Forelimb muscle (tissue), 1 donor: ENCODE measurements around the gene TFCP2L1. TPM values are rescaled to one million over a fixed set of nuclear protein-coding genes. Genes with fewer than 3 reads are reported as not detected.

Experiments used
- DNase-seq: peaks from one replicate; pipeline ENCODE4 v3.0.0-alpha.2; 2013; ENCODE audit warnings: low read depth
- polyA plus RNA-seq: library from polyadenylated mRNA; unstranded; fragments of 120-200 nt; gene quantifications from one replicate; pipeline ENCODE4 v1.2.1, GENCODE V29; 2013; ENCODE audit not compliant: insufficient read length

TFCP2L1 gene
- polyA plus RNA-seq, 1 donor, result 0.09 TPM

DNA sequence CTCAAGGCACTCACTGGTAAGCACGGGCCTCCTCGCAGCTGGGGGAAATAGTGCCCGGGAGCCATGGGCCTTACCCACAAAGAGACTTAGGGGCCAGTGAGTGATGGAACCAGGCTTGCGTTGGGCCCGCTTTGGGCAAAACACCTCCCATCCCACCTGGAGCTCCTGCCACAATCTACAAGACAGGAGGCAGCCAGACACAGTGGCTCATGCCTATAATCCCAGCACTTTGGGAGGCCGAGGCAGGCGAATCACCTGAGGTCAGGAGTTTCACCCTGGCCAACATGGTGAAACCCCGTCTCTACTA, 88.2 kb downstream of the TFCP2L1 start:
- DNase-seq, result no peak

DNA sequence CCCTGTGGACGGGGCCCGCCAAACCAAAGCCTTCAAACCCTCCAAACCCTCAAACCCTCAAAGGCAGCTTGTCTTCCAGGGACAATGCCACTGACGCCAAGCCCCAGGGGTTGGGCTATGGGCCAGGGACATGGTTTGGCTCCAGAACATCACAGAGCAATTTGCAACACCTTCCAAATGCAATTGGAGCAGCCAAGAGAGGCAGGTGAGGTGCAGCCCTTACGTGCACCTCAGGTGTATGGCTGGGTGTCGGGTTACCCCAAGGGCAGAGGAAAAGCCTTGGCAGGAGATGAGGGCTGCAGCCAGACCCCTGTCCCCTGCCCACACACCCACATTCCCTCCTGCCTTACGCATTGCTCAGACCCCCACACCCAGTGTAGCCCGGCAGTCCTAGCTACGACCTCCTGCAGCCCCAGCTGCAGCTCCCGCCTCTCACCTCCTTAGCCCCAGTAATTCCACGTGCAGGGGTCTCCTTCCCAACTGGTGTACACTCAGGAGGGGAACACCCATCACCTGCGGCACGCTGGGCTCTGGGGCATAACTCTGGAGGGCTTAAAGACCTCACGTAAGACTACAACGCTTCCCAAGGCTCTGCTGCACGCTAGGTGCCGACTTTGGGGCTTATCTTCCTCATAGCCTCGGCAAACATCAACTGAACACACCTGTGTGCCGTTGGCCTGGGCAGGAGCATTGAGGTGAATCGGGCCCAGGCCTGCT, 88.7 kb downstream of the TFCP2L1 start:
- DNase-seq, result no peak

DNA sequence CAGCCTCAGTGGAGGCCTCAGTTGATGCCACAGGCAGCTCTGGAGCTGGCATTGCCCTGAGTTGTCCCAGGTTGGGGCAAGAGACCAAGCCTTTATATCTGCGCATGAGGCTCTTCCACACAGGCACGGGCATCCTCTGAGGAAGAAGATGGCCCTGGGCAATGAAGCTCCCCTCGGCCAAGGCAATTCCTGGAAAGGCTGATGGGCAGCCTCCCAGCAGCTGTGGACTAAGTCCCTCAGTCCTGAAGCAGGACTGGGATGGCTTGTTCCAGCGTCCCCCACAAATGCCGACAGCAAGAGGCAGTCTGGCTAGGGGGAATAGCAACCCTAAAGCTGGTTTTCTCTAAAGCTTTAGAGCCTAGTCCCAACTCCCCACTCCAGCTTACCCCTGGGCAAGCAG, 90.0 kb downstream of the TFCP2L1 start:
- no peak for DNase-seq

DNA sequence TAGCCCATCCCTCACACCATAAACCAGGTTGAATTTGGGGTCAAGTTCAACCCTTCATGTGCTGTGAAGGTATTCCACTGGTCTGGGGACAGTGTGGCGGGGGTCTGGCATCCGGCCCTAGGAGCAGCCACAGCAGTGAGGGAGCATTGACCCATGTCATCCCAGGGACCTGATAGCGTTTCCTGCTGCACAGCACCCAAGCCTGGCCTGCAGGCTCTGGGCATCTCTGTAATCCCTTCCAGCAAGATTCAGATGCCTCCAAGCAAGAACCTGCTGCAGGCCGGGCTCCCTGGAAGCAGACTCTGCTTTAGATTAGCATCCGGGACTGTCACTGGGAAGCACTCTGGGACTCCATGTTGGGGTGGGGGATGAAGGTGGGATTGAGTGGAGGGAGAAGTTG, 90.4 kb downstream of the TFCP2L1 start:
- DNase-seq, result no peak

DNA sequence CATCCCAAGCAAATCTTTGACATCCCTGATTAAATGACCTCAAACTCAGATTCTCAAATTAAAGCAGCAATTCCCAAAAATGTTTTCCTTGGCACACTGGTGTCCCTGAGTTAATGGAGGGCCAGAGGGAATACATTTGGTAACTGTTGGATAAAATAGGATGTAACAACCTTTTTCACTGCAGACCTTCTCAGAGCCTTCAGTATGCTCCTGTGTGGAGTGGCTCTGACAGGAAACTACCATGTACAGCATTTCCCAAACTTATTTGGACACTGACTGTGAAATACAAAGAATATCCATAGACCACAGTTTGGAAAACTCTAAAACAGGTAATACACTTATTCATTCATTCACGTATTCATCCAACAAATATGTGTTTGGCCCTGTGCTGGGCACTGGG, 91.8 kb downstream of the TFCP2L1 start:
- DNase-seq, result no peak

DNA sequence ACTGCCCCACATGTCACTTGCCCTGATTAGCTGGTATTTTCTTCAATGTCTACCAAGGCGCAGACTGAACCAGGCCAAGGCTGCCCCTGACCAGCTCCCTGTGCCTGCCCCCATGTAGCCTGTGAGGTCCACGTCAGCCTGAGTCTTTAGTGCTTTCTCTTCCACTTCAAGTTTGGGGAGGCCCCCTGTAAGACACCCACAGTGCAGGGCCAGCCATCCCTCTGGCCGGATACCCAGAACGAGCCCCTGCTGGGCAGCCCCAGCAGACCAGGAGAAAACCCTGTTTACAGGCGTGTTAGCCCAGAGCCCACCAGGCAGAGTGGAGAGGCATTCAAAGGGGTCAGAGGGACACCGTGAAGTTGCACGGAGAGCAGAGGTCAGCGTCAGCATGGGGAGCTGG, 92.4 kb downstream of the TFCP2L1 start:
- DNase-seq, result no peak

DNA sequence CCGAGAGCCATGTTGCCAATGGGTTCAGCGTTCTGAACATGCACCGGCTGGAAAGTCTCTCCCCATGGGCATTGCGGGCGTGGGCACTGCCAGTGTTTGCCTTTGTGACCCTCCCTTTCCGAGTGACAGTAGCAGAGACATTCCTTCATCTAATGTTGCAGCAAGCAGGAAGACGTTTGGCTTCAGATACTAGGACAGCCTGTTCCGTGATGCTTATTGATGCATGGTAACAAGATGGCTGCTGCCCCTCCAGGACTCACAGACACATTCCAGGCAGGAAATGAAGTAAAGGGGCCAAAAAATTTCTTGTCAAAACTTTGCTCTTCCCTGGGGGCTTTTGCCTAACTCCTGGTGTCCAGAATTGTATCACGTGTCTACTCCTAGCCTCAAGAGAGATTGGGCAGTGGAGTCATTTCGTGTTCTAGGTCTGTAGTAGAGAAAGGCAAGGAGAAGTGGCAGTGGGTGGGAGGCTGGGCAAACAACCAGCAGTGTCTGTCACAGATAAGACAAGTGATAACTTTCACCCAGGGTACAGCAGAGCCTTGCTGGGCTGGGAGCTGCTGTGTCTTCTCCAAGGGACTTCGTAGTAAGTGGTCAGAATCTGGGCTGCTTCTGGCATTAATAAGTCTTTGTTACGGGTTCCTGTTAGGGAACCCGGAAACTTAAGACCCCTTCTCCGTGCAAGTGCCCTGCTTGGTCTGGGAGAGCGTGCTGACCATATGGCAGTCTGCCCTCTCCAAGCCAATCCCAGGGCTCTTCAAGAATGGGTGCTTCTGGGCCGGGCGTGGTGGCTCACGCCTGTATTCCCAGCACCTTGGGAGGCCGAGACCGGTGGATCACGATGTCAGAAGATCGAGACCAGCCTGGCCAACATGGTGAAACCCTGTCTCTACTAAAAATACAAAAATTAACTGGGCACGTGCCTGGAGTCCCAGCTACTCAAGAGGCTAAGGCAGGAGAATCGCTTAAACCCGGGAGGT, 93.5 kb downstream of the TFCP2L1 start:
- no peak for DNase-seq

DNA sequence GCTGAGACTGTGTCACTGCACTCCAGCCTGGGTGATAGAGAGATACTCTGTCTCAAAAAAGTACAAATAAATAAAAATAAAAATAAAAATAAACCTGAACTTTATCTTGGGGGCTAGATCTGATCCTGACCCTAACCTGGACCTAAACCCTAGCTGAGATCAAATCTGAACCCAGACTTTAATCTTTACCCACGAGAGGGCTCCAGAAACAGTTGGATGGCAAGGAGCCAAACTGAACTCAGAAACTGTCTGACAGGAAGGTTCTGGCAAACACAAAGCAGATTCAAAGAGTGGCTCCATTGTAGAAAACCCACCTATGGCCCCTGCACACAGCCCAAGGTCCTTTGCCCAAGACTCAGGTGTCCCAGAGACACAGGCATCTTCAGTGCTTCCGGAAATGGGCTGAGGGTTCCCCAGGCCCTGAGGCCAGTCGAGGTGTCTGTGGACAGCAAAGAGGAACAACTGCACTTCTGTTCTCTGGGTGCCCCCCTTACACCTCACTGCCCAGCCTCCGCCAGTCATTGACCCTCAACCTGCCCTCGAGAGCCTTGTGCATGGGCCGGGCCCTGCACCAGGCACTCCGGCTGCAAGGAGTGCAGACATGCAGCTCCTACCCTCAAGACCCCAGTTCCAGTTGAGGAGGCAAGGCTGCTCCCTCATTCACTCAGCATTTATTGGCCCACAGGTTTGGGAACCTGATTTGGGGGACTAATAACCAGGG, 95.2 kb downstream of the TFCP2L1 start:
- DNase-seq, result no peak

DNA sequence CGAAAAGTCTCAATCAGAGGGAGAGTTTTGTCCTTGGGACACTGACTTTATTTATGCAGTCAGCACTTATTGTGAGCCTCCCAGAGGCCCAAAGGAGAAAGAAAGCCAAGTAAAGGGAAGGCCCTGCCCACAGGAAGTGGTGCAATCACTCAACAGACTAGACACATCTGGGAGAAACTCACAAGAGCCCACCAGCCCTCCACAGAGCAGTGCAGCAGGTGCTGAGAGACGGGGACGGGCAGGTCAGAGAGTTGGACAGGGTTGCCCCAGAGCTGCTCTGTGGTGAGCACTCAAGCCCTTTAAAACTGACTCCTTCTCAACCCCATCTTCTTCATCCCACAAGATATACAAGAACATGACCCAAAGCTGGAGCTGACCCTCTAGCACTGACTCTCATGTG, 96.0 kb downstream of the TFCP2L1 start:
- no peak for DNase-seq

DNA sequence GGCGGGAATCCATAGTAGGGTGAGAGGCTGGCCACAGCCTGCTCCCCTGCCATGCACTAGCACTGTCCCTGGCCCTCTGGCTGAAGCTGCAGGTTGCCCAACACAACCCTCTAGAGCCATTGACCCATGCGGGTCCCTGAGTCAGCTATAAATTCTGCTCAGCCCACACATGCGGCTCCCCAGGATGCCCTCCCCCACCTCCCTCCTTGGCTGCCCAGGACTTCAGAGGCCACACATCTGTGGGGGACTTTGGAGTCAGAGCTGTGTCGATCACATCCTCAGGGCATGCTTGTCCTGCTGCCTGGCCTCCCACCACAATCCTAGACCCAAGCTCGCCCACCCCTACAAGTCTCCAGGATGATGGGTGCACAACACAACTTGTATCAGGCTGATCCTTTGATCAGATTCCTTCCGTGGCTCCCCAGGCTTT, 97.0 kb downstream of the TFCP2L1 start:
- DNase-seq, result no peak

DNA sequence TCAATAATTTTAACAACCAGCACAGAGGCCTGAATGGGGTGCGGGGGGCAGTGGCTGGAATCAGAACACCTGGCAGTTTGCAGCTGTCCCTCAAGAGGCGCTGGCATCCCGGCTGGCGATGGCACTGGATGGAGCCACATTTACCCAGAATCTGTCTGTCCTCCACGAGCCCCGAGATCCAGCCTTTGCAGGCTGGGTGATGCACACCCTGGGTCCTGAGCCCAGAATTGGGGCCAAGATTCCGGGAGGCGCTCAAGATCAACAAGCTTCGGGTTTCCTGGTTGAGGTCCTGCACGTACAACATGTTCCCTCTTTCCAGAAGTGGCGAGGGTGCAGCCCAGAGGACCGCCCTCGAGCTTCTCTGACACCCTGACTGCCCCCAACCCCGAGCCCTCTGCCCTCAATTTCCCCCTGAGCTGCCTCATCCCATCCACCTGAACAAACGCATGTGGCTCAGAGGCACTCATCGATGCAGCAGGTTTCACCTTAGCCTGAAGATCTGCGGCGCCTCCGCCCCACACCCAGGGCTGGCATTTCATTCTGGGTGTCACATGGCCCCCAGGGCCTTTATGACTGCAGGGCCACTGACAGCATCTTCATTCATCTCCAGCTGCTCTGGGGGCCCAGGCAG, 97.5 kb downstream of the TFCP2L1 start:
- DNase-seq, result no peak

DNA sequence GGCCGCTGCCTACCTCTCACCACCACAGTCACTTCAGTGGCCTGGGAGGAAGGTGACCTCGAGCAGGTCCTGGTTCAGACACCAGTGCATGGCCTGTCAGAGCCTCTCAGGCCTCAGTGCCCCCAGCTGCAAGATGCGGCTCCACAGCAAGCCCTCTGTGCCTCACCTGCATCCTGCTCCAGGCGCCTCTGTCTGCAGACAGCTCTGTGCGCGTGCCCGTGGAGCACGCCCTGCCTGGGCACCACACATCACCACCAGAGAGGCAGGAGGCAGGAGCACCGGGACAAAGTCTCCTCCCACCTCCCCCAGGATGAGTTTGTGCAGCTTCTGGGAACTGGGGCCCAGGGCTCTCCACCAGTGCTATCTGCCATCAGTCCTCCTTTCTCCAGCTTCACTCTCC, 98.7 kb downstream of the TFCP2L1 start:
- DNase-seq, result no peak

DNA sequence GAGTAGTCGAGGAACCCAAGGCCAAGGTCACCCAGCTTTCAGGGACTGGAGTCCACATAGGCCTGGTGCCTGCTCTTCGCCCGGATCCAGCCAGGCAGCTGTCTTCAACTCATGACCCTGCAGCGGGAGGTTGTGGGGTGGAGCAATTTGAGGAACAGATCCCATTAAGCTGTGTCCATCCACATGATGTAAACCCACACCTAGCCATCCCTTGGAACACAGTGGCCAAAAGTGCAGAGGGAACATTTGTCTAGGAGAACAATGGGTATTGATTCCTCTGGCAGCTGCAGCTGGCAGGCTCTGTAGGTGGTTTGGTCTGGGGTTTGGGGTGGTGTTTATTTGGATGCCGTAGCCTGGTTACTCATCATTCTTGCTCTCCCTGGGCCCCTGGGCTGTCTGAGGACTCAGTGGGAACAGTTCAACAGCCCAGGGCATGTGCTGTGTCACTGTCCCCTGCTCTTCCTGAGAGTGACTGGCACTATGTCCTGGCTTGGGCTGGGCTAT, 99.4 kb downstream of the TFCP2L1 start:
- no peak for DNase-seq

DNA sequence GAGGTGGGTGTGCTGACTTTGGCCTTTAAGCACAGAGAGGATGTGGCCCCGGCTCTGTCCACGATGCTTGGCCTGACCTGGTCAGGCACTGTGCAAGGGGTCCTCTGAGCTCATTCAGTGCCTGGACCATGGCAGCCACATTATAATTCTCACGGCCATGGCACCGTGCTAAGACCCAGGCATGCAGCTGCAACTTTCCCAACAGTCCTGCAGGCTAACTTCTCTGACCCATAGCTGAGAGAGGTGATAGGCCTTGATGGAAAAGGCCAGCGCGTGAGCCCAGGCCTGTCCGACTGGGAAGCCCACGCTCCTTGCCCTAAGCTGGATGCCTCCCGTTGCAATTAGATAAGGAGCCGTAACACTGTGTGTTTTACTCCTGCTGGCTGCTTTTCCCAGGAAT, 99.9 kb downstream of the TFCP2L1 start:
- DNase-seq, result no peak

DNA sequence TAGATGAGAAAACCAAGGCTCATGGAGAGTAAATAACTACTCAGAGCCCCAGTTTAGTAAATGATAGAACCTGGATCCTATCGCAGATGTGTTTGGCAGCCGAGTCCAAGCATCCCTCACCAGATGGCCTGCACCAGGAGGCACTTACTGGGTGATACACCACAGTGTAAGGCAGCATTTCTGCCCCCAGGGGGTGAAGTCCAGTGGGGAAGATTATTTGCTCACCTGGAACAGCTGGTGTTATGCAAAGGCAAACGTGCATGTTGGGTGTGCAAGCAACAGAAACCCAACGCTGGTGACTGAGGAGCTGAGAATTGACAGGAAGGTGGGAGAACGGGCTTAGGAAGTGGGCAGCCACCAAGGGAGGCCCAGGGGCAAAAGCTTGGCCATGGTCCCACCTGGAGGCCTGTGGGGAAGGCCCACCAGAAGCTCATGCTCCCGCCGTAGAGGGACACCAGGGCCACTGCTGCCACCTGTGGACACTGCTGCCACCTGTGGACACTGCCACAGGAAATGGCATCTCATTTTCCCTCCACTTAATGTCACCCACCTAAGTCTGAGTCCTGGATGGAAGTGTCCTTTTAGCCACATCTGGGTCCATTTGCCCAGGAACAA, 100.6 kb downstream of the TFCP2L1 start:
- DNase-seq, result no peak

DNA sequence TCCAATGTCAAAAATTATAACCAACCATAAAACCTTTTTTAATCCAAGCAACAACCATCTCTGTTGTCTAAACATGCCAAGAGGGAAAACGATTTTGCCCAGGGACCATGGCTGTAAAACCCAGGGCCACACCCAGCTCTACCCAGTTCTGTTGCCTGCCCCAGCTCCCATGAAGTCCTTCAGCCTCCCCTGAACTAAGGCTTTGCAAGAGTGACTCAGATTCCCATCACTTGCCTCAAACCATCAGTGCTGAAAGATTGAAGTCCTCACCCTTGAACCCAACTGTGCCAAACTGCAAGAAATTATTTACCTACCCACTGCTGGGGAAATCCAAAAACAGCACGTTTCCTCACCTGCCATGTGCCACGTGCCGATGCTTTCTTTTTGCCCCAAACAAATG, 102.5 kb downstream of the TFCP2L1 start:
- DNase-seq, result no peak

DNA sequence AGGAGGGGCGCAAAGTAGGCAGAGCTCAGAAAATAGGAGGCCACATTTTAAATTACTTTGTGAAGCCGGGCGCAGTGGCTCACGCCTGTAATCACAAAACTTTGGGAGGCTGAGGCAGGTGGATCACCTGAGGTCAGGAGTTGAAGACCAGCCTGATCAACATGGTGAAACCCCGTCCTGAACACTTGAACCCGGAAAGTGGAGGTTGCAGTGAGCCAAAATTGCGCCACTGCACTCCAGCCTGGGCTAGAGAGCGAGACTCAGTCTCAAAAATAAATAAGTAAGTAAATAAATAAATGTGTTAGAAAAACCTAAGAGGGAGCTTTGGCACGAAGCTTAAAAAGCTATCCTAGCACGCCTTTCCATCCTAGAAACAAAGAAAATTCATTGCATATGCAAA, 105.5 kb downstream of the TFCP2L1 start:
- DNase-seq, result no peak

DNA sequence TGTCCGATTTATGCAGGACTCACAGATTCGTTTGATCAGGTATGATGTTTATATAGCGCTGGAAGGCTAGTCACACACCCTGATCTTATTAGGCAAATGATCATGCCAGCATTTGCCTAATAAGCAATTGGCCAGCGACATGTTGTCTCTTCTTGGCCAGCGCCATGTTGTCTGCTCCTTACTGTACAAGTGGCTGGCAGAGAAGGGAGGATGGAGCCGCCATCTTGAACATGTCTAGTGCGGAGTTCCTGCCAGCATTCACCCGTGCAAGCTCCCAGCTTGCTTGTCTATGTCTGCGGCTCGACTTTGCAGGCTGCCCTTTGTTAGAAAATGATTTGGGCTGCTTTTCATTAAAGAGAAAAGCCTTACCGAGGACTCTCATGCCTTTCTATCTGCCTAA, 106.3 kb downstream of the TFCP2L1 start:
- no peak for DNase-seq

DNA sequence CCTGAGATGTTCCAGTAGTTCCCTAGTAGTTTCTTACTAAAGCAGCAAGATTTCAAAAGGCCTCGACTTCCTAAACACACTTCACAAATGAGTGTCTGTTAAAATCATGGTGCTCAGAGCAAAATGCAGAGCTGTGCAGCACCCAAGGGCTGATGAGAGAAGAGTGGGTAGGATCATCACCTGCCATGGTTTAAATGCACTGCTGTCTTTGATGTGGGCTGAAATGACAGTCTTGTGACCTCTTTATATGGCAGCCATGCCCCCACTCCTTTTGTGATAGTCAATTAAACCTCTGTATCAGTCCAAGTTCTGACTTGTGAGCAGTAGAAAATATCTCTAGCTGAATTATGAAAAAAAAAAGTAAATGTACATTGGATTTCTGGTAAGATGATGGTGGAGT, 107.1 kb downstream of the TFCP2L1 start:
- no peak for DNase-seq

DNA sequence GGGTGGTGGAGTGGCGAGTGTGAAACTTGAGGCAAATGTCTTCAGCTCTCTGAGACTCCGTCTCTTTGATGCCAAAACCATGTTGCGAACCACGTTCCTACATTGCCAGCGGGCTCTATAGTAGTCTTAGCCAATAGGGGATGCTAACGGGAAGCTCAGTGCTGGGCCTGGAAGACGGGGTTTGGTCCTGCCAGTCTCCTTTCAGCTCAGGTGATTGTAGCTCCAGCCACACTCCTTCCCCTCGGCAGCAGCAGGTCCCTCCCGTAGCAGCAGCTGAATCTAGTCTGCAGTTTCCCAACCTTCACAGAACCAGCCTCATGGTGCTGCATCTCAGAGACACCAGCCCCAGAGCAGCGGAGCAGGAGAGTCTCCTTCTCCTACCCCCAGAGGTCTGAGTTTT, 109.7 kb downstream of the TFCP2L1 start:
- DNase-seq, result no peak

DNA sequence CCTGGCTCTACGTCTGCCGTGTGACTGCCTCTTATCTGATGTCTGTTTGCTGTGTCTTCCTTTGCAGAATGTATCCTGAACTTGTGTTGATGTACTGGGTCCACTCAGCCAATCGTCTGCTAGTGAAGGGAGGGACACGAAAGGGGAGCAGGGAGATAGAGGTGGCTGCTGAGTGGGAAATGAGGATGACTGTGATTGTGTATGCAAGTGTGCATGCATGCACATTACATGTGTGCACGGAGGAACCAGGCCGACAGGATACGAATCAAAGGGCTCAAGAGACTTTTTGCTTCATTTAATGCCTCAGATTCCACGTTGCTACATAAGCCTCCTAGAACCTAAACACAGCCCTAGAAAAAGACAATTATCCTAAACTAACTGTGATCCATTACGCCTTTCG, 111.2 kb downstream of the TFCP2L1 start:
- no peak for DNase-seq
